K562 (cell line): Measurements from ENCODE around the gene PGAM2. TPM values are rescaled to one million over a fixed set of nuclear protein-coding genes. Genes with fewer than 3 reads are reported as not detected.
"Not testable (repeated sequence)": the region's sequence is repeated elsewhere in the genome, so short reads cannot be mapped to it uniquely, and the experiment has no call there.

ENCODE experiments used
- ATAC-seq: fragments of 200-7000 bp; cut with Tn5 transposase; 3 replicates; pipeline ENCODE4 v1.9.1; 2020; ENCODE audit warnings: moderate library complexity
- BruUV-seq: library from RNA; stranded (reverse); fragments of 400-500 nt; replicated peaks from 2 replicates; lab custom pipeline; 2021; lab: Mats Ljungman, UMichigan
- CTCF ChIA-PET: fragments of 300-600 bp; formaldehyde crosslinking; extraction: SDS; loops from one replicate; lab custom pipeline; 2021; ENCODE audit warnings: low intra/inter-chr PET ratio; lab: Yijun Ruan, JAX
- POLR2A ChIA-PET: fragments of 300-600, 350-650 bp; sonication (Branson Sonifier 250); formaldehyde crosslinking; extraction: SDS; loops from one replicate; lab custom pipeline; 2021; ENCODE audit warnings: antibody characterized with exemption, inconsistent platforms; lab: Yijun Ruan, JAX
- DNase-seq, 4 experiments: peaks; one replicate each; pipeline versions ENCODE4 v3.0.0 to v3.0.0-alpha.2; 2011 to 2018; ENCODE audit warnings: low spot score in 3 of 4, mixed read lengths in 3 of 4; ENCODE audit errors: extremely low read depth in 1 of 4
- FAIRE-seq: peaks from 2 replicates; lab custom pipeline; 2011; peaks lifted over from hg19 to GRCh38; lab: Jason Lieb, UNC
- H2AFZ ChIP-seq: 2 replicates; pipeline ENCODE4 v1.6.0; 2011; ENCODE audit warnings: low read depth, low read length, control low read depth, inconsistent platforms
- H3K27ac ChIP-seq: fragments of 200-600 bp; 3 replicates; pipeline ENCODE4 v1.8.0; 2011; ENCODE audit warnings: low read depth, mild to moderate bottlenecking, control low read depth, inconsistent platforms, low read length, moderate library complexity, mixed read lengths; ENCODE audit errors: extremely low read depth
- H3K27me3 ChIP-seq, 2 experiments: fragments of 300-600 bp in 1 of 2; 2 replicates in 1 of 2; 3 replicates in 1 of 2; pipeline versions ENCODE4 v1.6.0 to v1.8.0; 2011; ENCODE audit warnings: inconsistent platforms in 2 of 2, low read length in 2 of 2, mild to moderate bottlenecking in 1 of 2, mixed read lengths in 1 of 2, moderate library complexity in 1 of 2; ENCODE audit not compliant: control insufficient read depth in 2 of 2, insufficient read depth in 2 of 2
- H3K36me3 ChIP-seq: fragments of 300-600 bp; 3 replicates; pipeline ENCODE4 v1.8.0; 2011; ENCODE audit warnings: mild to moderate bottlenecking, low read length, inconsistent platforms; ENCODE audit not compliant: control insufficient read depth, insufficient read depth
- H3K4me1 ChIP-seq, 2 experiments: fragments of 200-600 bp in 1 of 2; replicated peaks in 1 of 2; 2 replicates in 1 of 2; 3 replicates in 1 of 2; pipeline versions ENCODE4 v1.5.1 to v1.8.0; 2011; ENCODE audit warnings: inconsistent platforms in 2 of 2, low read length in 2 of 2, mild to moderate bottlenecking in 1 of 2, mixed read lengths in 1 of 2, moderate library complexity in 1 of 2; ENCODE audit not compliant: control insufficient read depth in 2 of 2, insufficient read depth in 2 of 2
- H3K4me2 ChIP-seq: 2 replicates; pipeline ENCODE4 v1.6.1; 2011; ENCODE audit warnings: low read length, control low read depth, inconsistent platforms, mixed read lengths; ENCODE audit not compliant: insufficient read depth
- H3K4me3 ChIP-seq: fragments of 200-600 bp; sonication (generic), shearing (Covaris generic); 2 replicates; pipeline ENCODE4 v1.5.1; 2016; ENCODE audit warnings: control low read depth, inconsistent platforms
- H3K79me2 ChIP-seq: fragments of 200-600 bp; 3 replicates; pipeline ENCODE4 v1.8.0; 2011; ENCODE audit warnings: low read length, inconsistent platforms; ENCODE audit not compliant: control insufficient read depth, insufficient read depth
- H3K9ac ChIP-seq, 2 experiments: 2 replicates each; pipeline versions ENCODE4 v1.6.0 to v1.6.1; 2011; ENCODE audit warnings: low read depth in 2 of 2, low read length in 2 of 2, control low read depth in 1 of 2, inconsistent platforms in 1 of 2, mild to moderate bottlenecking in 1 of 2, mixed read lengths in 1 of 2; ENCODE audit not compliant: insufficient read depth in 1 of 2
- H3K9me1 ChIP-seq: one replicate; pipeline ENCODE4 v1.6.0; 2011; ENCODE audit warnings: inconsistent platforms, mild to moderate bottlenecking, low read length, moderate library complexity; ENCODE audit not compliant: control insufficient read depth, insufficient read depth
- H3K9me3 ChIP-seq: replicated peaks from 2 replicates; pipeline ENCODE4 v1.5.1; 2011; ENCODE audit warnings: low read depth, low read length, inconsistent platforms; ENCODE audit not compliant: control insufficient read depth, insufficient read depth
- H4K20me1 ChIP-seq: replicated peaks from 2 replicates; pipeline ENCODE4 v1.6.1; 2011; ENCODE audit warnings: low read length, inconsistent platforms, mixed read lengths; ENCODE audit not compliant: control insufficient read depth, insufficient read depth
- CBFA2T3 ChIP-seq: fragments of 450-650 bp; IDR thresholded peaks from 2 replicates; pipeline ENCODE4 v1.6.1; 2017
- CXXC5 ChIP-seq: fragments of 250-450 bp; sonication (Bioruptor Pico); IDR thresholded peaks from 2 replicates; pipeline ENCODE4 v1.8.0; 2022; ENCODE audit warnings: inconsistent platforms, mild to moderate bottlenecking, moderate library complexity
- DACH1 ChIP-seq: fragments of 450-650 bp; IDR thresholded peaks from 2 replicates; pipeline ENCODE4 v1.6.1; 2018; ENCODE audit not compliant: partially characterized antibody
- EGR1 ChIP-seq: fragments of 450-650 bp; conservative IDR thresholded peaks from 2 replicates; pipeline ENCODE4 v1.6.1; 2017; ENCODE audit warnings: mild to moderate bottlenecking
- FOXA3 ChIP-seq, 2 experiments: fragments of 450-650 bp in 1 of 2; sonication (generic) in 1 of 2; formaldehyde crosslinking; IDR thresholded peaks in 1 of 2; conservative IDR thresholded peaks in 1 of 2; 2 replicates each; pipeline versions ENCODE4 v1.4.0 to v1.8.0; 2020 to 2022; ENCODE audit warnings: mild to moderate bottlenecking in 2 of 2, missing genetic modification reagents in 1 of 2
- FOXK2 ChIP-seq, 2 experiments: fragments of 450-650 bp; IDR thresholded peaks in 1 of 2; conservative IDR thresholded peaks in 1 of 2; 2 replicates each; pipeline ENCODE4 v1.6.1; 2016; ENCODE audit warnings: low read depth in 2 of 2, mild to moderate bottlenecking in 1 of 2
- HDAC2 ChIP-seq: fragments of 450-650 bp; IDR thresholded peaks from 2 replicates; pipeline ENCODE4 v1.6.1; 2016; ENCODE audit warnings: mild to moderate bottlenecking
- MEIS2 ChIP-seq: fragments of 450-650 bp; IDR thresholded peaks from 2 replicates; pipeline ENCODE4 v1.6.1; 2014; ENCODE audit warnings: mild to moderate bottlenecking; ENCODE audit not compliant: partially characterized antibody
- NKRF ChIP-seq: fragments of 450-650 bp; IDR thresholded peaks from 2 replicates; pipeline ENCODE4 v1.6.1; 2016; ENCODE audit warnings: borderline replicate concordance
- PKNOX1 ChIP-seq: fragments of 450-650 bp; IDR thresholded peaks from 2 replicates; pipeline ENCODE4 v1.6.1; 2016
- SAP30 ChIP-seq: fragments of 200-600 bp; sonication (generic); IDR thresholded peaks from 2 replicates; pipeline ENCODE4 v1.6.1; 2012; ENCODE audit warnings: borderline replicate concordance, low read depth, mild to moderate bottlenecking, moderate library complexity, low read length, control low read depth, inconsistent platforms; ENCODE audit not compliant: insufficient read depth, poor library complexity, severe bottlenecking
- SIN3A ChIP-seq, 2 experiments: fragments of 150-350 bp in 1 of 2; IDR thresholded peaks; 2 replicates each; pipeline ENCODE4 v1.6.1; 2011 to 2016; ENCODE audit warnings: borderline replicate concordance in 2 of 2, low read depth in 2 of 2, low read length in 2 of 2, mild to moderate bottlenecking in 2 of 2, moderate library complexity in 2 of 2; ENCODE audit not compliant: control insufficient read depth in 1 of 2
- TAF9B ChIP-seq: fragments of 450-650 bp; IDR thresholded peaks from 2 replicates; pipeline ENCODE4 v1.6.1; 2018; ENCODE audit warnings: mild to moderate bottlenecking; ENCODE audit not compliant: partially characterized antibody
- WGBS: fragments of 100-300 bp; shearing (Covaris generic); methylation state at CpG from one replicate; pipeline ENCODE4 v1.1.6; 2016; ENCODE audit warnings: low coverage, mixed read lengths; ENCODE audit not compliant: insufficient coverage; ENCODE audit errors: missing lambda C conversion rate; 5-methylcytosine and 5-hydroxymethylcytosine counted together
- in situ Hi-C: fragments of 300-500 bp; cut with MboI; formaldehyde crosslinking; loops from 4 replicates; pipeline ENCODE4 v1.15.0; 2018; ENCODE audit warnings: inconsistent platforms, mixed read lengths
- intact Hi-C: fragments of 100-400 bp; cut with micrococcal nuclease; formaldehyde crosslinking; loops from 2 replicates; pipeline ENCODE4 v1.14.2; 2022
- polyA plus RNA-seq, 8 experiments: library from polyadenylated mRNA; depleted of rRNA in 4 of 8; stranded (reverse) in 5 of 8; unstranded in 3 of 8; fragments of >200 nt; fragmentation: Nextera tagmentation in 2 of 8; fragmentation: Illumina TruSeq in 1 of 8; extraction: Ambion mirVana in 2 of 8; extraction: Trizol in 1 of 8; gene quantifications; 2 replicates each; pipeline versions ENCODE4 v1.2.1 to v1.2.3, GENCODE V29; 2011 to 2014; ENCODE audit warnings: inconsistent platforms in 1 of 8, missing spikeins in 1 of 8
- total RNA-seq, 7 experiments: library from RNA; depleted of rRNA in 6 of 7; stranded (reverse); fragments of >200 nt in 6 of 7; fragmentation: Illumina TruSeq in 2 of 7; extraction: Trizol in 2 of 7; gene quantifications; 2 replicates each; pipeline versions ENCODE4 v1.2.1 to v1.2.3, GENCODE V29; 2011 to 2021; ENCODE audit warnings: low replicate concordance in 1 of 7

The PGAM2 gene
- total and polyA plus RNA-seq, 9 of the 15 experiments (the other 6 are each of a cell fraction or from before 2014, with no cell fraction given) = not detected

- FAIRE-seq, H3K9me1 ChIP-seq, H3K36me3 ChIP-seq, H3K27ac ChIP-seq, H3K27me3 ChIP-seq, H4K20me1 ChIP-seq, BruUV-seq, H3K9me3 ChIP-seq, CTCF ChIA-PET, in situ Hi-C loops, H3K79me2 ChIP-seq, intact Hi-C loops: not testable (repeated sequence)
- Histone ChIP-seq H3K4me3 (peak overlapping the region; percentile 29), H3K4me2 (peak overlapping the region; percentile 76), H3K4me1 (peaks cover 5 to 32% of the 10 kb centered on the region in 2 experiments; a peak in 4 of 5 replicates), H3K9ac (peak overlapping the region in 1 of 2 experiments; percentile 14; a peak in 1 of 4 replicates), H2AFZ (peak overlapping the region; percentile 75; the same call in 1 of the 2 replicates)
- ATAC-seq (peak; percentile 89), DNase-seq (peak; percentile 50 to 88 (median 64))
- POLR2A ChIA-PET = interaction anchor here (0.6 kb wide), 1 partner anchor 12 kb away, joined by 3 read pairs; no protein-coding TSS in a partner anchor
- WGBS = under 1% methylated on average over 11 of the region's 26 CpGs
- peak; percentile 92 for TF ChIP-seq SAP30
- TF ChIP-seq FOXK2 (conservative IDR thresholded peaks at IDR 0.05 in 1 of 2, IDR thresholded peaks at IDR 0.05 in 1 of 2; ENCODE audit: low read depth in 2 of 2) = peak; percentile 98 to 100
- TF ChIP-seq CXXC5 (CRISPR knock-in tag) = peak; percentile 46; the same call in 1 of the 2 replicates
- peak; percentile 77 for TF ChIP-seq MEIS2
- TF ChIP-seq FOXA3 (CRISPR knock-in tag; conservative IDR thresholded peaks at IDR 0.05 in 1 of 2, IDR thresholded peaks at IDR 0.05 in 1 of 2) = peak; percentile 78 to 90
- TF ChIP-seq NKRF = peak; percentile 99
- TF ChIP-seq DACH1 = peak; percentile 83
- peak; percentile 92 for TF ChIP-seq PKNOX1
- peak; percentile 36; the same call in 1 of the 2 replicates for TF ChIP-seq EGR1
- TF ChIP-seq SIN3A (IDR thresholded peaks at IDR 0.05; ENCODE audit: borderline replicate concordance in 2 of 2, control insufficient read depth in 1 of 2, low read depth in 2 of 2, low read length in 2 of 2) = peak; percentile 28 to 85; a peak in 2 of 4 replicates
- peak; percentile 93 for TF ChIP-seq HDAC2
- TF ChIP-seq CBFA2T3 = 0 out of 2 replicates have a peak, but pooled peaks have one; percentile 18
- peak; percentile 78 for TF ChIP-seq TAF9B
Observed at GRCh38 chr7:44038961-44039558, 26.3 kb downstream of the PGAM2 start.
